HL-60 (cell line): Measurements from ENCODE around the gene NINJ2.

Experiments
- POLR2AphosphoS5 ChIP-seq: IDR thresholded peaks from 2 replicates; pipeline ENCODE4 v1.6.1; 2012; ENCODE audit warnings: low read depth
- TF ChIP-seq, protein P1 (sequence below): IDR thresholded peaks from one replicate; pipeline ENCODE4 v1.5.1; 2011; ENCODE audit warnings: low read length, control low read depth, inconsistent platforms; ENCODE audit not compliant: insufficient read depth
- TF ChIP-seq, protein P2 (sequence below): IDR thresholded peaks from 2 replicates; pipeline ENCODE4 v1.6.1; 2012; ENCODE audit warnings: low read depth; ENCODE audit not compliant: insufficient replicate concordance

DNA sequence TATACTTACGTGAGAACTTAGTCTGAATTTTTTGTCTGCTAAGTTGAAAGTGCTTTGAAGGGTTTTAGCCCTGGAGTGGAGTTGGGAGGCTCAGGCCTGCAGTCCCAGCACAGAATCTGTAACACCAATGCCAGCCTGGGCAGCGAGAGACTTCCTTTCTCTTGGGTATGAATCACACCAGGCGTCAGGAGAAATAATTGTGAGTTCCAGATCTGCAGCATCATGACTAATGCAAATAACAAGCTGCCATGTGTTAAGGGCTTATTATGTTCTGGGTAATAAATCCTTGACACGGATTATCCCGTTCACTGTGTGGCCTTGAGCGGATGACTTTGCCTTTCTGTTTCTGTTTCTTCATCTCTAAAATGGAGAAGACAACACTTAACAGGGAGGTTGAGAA lies 132.9 kb downstream of the NINJ2 start:
- TF ChIP-seq, protein P1, sequence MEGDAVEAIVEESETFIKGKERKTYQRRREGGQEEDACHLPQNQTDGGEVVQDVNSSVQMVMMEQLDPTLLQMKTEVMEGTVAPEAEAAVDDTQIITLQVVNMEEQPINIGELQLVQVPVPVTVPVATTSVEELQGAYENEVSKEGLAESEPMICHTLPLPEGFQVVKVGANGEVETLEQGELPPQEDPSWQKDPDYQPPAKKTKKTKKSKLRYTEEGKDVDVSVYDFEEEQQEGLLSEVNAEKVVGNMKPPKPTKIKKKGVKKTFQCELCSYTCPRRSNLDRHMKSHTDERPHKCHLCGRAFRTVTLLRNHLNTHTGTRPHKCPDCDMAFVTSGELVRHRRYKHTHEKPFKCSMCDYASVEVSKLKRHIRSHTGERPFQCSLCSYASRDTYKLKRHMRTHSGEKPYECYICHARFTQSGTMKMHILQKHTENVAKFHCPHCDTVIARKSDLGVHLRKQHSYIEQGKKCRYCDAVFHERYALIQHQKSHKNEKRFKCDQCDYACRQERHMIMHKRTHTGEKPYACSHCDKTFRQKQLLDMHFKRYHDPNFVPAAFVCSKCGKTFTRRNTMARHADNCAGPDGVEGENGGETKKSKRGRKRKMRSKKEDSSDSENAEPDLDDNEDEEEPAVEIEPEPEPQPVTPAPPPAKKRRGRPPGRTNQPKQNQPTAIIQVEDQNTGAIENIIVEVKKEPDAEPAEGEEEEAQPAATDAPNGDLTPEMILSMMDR = no peak
- TF ChIP-seq, protein P2, sequence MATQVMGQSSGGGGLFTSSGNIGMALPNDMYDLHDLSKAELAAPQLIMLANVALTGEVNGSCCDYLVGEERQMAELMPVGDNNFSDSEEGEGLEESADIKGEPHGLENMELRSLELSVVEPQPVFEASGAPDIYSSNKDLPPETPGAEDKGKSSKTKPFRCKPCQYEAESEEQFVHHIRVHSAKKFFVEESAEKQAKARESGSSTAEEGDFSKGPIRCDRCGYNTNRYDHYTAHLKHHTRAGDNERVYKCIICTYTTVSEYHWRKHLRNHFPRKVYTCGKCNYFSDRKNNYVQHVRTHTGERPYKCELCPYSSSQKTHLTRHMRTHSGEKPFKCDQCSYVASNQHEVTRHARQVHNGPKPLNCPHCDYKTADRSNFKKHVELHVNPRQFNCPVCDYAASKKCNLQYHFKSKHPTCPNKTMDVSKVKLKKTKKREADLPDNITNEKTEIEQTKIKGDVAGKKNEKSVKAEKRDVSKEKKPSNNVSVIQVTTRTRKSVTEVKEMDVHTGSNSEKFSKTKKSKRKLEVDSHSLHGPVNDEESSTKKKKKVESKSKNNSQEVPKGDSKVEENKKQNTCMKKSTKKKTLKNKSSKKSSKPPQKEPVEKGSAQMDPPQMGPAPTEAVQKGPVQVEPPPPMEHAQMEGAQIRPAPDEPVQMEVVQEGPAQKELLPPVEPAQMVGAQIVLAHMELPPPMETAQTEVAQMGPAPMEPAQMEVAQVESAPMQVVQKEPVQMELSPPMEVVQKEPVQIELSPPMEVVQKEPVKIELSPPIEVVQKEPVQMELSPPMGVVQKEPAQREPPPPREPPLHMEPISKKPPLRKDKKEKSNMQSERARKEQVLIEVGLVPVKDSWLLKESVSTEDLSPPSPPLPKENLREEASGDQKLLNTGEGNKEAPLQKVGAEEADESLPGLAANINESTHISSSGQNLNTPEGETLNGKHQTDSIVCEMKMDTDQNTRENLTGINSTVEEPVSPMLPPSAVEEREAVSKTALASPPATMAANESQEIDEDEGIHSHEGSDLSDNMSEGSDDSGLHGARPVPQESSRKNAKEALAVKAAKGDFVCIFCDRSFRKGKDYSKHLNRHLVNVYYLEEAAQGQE = no peak
- TF ChIP-seq POLR2AphosphoS5 = no peak
